ENCODE results near the gene BEX5. TPM values are rescaled to one million over a fixed set of nuclear protein-coding genes. Genes with fewer than 3 reads are reported as not detected.
"Not testable (repeated sequence)": the region's sequence is repeated elsewhere in the genome, so short reads cannot be mapped to it uniquely, and the experiment has no call there.

Gene BEX5
- total RNA-seq = 1 to 10 TPM; 3.7 to 4.5 TPM

DNA sequence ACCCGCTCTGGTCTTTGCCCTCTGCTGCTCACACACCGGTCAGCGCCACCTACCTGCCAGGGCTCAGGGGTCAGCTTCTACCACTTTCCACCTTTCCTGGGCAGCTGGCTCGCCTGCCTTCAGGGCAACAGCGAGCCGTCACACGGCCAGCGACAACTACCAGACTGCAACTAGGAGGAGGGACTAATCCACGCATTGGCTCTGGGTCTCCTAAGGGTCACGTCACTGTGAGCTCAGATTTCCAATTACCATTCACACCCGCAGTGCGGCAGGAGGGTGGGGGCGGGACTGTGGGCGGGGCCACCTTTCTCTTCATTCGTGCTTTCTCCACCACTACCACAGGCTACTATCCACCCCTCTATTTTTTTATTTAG lies at the start of gene BEX5:
Gene BEX5, minus strand, starts transcription at position 172 of the 374 bp plus-strand sequence. CDS start 1,712 bp downstream, outside the sequence.
- H3K27ac Mint-ChIP-seq = peak within 1 kb of the TSS; percentile 82
- H3K27me3 Mint-ChIP-seq = peaks cover 13% of the 10 kb centered on the region
- DNase-seq = peak; percentile 43
- H3K36me3 Mint-ChIP-seq = no peaks in the 10 kb centered on the region
- peaks cover 9% of the 10 kb centered on the region for H3K4me1 Mint-ChIP-seq
- peak within 1 kb of the TSS; percentile 95 for H3K4me3 Mint-ChIP-seq
- H3K9me3 Mint-ChIP-seq = no peaks in the 10 kb centered on the region

DNA sequence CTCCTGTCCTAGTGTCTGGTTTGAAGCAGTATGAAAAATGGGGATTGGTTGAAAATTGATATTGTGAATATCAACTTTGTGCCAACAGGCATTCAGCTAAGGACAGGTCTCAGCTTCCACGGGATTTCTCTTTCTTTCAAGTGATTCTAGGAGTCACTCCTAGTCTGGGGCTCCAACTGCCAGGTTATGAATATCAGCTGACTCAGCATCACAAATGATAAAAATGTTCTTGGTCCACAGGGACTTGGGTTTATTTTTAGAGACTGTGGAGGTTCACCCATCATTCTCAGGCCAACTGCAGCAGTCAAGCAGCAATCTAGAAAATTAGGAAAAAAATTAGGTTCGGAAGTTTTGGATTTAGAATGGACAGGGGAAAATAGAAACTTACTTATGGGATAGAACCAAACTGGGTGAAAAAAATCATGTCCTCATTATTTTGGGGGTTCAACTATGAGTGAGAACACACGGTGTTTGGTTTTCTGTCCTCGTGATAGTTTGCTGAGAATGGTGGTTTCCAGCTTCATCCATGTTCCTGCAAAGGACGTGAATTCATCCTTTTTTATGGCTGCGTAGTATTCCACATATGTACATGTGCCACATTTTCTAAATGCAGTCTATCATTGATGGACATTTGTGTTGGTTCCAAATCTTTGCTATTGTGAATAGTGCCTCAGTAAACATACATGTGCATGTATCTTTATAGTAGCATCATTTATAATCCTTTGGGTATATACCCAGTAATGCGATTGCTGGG lies 30.4 kb upstream of the BEX5 start:
- no peak for DNase-seq
- Mint-ChIP-seq H3K4me3 (no peak overlapping the region), H3K27ac (no peak overlapping the region), H3K36me3 (no peaks in the 10 kb centered on the region), H3K9me3 (peaks cover 5% of the 10 kb centered on the region), H3K27me3 (no peaks in the 10 kb centered on the region), H3K4me1 (no peaks in the 10 kb centered on the region)

DNA sequence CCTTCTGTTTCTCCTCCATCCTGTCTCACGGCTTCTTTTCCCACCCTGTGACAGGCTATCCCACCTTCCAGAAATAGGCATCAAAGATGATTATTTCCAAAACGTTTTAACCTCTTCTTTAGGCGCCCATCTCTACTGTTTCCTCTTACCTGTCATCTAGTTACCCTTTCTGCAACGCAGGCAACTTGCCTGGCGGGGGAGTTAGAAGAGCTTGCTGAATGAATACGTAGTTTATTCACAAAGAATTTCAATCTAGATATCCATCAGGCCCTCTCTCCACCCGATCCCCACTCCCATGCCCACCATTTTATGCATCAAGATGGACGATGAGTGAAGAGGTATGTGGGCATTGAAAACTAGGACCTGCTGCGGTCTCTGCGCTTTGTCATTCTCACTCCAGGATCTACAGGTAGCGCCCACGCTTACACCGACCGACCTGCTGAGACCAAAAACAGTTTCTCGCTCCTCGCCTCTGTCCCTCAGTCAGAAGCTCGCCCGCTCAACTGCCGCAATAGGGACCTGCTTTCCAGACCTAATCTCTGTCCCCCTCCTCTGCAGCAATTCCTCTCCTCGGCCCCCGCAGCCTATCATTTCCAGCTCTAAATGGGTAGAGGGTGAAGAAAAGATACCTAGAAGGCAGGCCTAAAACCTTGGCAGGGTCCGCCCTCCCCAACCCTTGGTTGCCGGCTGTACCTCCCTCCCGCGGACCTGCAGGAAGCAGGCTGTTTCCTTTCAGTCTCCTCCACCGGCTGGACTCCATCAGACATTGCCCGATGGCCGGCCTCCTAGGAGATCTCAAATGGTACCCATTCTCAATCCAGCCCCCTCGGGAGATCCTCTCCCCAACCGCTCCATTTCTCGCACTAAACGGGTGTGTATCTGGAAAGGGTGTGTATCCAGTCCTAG lies 624 bp downstream of the BEX5 start:
- Mint-ChIP-seq H3K27ac (peak overlapping the region; percentile 82), H3K4me1 (peaks cover 9% of the 10 kb centered on the region), H3K4me3 (peak overlapping the region; percentile 95), H3K27me3 (peaks cover 13% of the 10 kb centered on the region), H3K36me3 (no peaks in the 10 kb centered on the region), H3K9me3 (no peaks in the 10 kb centered on the region)
- DNase-seq = peak; percentile 21

DNA sequence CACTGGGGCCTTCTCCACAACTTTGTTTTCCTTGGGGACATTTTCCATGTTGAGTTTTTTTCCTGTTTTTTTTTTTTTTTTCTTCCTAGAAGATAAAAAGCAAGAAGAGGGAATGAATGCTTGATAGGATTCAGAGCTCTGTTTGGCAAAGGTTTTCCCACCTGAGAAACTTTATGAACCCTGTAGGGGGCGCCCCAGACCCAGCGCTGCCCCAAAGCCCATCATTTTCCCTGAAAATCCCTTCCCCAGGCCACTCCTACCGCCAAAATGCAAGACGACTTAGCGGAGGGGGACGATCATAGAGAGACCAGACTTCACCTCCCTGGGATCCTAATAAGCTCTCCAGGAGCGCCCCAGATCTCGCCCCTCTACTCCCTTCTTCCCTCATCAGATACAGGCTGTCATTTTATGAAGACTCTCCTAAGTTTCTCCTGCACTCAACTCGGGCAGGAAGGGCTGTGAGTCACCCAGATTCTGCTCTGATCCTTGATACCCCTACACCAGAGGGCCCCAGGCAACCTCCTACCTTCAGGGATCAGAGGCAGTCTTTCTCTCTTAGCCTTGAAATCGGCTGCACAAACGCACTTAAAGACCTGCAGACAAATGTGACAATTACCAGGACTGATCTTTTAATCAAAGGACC lies 1.4 kb downstream of the BEX5 start:
- no peak for DNase-seq
- Mint-ChIP-seq H3K4me1 (peaks cover 9% of the 10 kb centered on the region), H3K36me3 (no peaks in the 10 kb centered on the region), H3K27ac (peak overlapping the region; percentile 62), H3K9me3 (no peaks in the 10 kb centered on the region), H3K4me3 (peak overlapping the region; percentile 95), H3K27me3 (peaks cover 13% of the 10 kb centered on the region)

DNA sequence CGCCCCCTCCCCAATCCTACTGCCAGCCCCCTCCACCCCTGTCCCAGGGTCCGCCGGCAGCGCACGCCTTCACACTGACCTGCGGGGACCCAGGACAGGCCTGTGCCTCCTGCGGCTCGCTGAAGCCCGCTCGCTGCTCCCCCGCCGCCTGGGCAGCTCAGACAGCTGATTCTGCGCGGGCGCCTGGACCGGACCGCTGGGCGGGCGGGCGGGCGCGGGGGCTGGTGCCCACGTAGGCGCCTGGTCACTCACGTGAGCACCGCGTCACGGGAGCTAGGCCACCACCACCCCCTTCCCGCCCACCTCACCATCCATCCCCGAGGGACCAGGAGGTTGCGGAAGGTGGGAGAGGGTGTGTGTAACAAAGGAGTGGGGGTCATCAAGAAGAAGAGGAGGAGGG lies 13.5 kb downstream of the BEX5 start, which contains the start of gene TCEAL6:
Gene TCEAL6, minus strand, starts transcription at position 208 of the 400 bp plus-strand sequence.
- H3K27me3 Mint-ChIP-seq = peaks cover 20% of the 10 kb centered on the region
- H3K4me1 Mint-ChIP-seq, H3K27ac Mint-ChIP-seq, H3K9me3 Mint-ChIP-seq, H3K36me3 Mint-ChIP-seq, H3K4me3 Mint-ChIP-seq, DNase-seq: not testable (repeated sequence)

DNA sequence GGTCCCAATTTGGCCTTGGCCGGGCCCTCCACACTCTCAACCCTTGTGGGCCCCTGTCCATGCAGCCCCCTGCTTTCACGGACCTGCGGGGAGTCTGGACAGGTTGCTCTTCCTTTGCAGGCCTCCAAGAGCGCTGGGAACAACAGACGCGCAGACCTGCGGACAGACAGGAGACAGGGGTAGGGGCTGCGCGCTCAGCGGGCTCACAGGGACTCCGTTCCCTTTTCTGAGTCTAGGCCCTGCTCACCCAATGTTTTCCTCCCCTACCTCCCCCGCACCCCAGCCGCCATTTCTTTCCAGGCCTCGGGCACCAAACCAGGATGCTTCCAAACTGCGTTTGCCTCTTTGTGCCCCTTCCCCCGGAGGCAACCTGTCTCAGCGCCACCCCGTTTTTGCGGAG lies 14.1 kb downstream of the BEX5 start:
- not testable (repeated sequence) for H3K27ac Mint-ChIP-seq, H3K9me3 Mint-ChIP-seq, H3K4me3 Mint-ChIP-seq, DNase-seq, H3K4me1 Mint-ChIP-seq, H3K36me3 Mint-ChIP-seq
- H3K27me3 Mint-ChIP-seq = peaks cover 20% of the 10 kb centered on the region

DNA sequence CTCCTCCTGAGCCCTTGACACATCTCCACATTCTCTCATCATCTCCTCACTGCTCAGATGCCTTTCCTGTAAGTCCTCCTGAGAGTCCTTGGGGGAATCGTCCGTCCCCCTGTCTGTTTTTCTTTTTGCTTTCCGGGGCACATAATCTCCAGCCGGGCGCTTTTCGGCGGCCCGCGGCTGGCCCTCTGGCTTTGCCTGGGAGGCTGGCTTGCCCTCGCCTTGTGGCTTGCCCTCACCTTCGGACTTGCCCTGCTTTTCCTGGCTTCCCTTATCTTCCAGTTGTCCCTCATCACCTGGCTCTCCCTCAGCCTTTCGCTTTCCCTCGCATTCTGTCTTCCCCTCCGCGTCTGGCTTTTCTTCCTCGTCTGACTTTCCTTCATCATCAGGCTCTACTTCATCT lies 14.9 kb downstream of the BEX5 start:
- H3K27ac Mint-ChIP-seq, H3K4me3 Mint-ChIP-seq: not testable (repeated sequence)
- H3K27me3 Mint-ChIP-seq = peaks cover 20% of the 10 kb centered on the region

DNA sequence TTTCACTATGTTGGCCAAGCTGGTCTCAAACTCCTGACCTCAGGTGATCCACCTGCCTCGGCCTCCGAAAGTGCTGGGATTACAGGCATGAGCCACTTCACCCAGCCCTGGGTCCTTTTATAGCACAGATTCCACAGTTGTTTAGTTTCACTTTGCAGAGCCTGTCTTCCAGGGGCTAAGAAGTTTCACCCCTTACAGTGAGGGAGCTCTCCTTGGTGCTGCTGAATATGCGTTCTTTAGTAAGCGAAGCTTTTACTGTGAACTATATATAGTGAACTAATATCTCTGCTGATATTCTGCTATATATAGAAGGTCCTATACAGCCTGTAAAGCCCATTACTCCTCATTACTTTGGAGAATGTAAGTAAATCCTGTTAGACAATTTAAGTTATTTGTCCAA lies 17.7 kb downstream of the BEX5 start:
- no peak overlapping the region for H3K27ac Mint-ChIP-seq
- no peaks in the 10 kb centered on the region for H3K9me3 Mint-ChIP-seq
- H3K4me1 Mint-ChIP-seq = no peaks in the 10 kb centered on the region
- no peak overlapping the region for H3K4me3 Mint-ChIP-seq
- H3K36me3 Mint-ChIP-seq = no peaks in the 10 kb centered on the region
- DNase-seq = no peak
- H3K27me3 Mint-ChIP-seq = peaks cover 19% of the 10 kb centered on the region

More for the DNA sequence above, 14.9 kb downstream of the BEX5 start:
- H3K4me1 Mint-ChIP-seq, DNase-seq, H3K36me3 Mint-ChIP-seq, H3K9me3 Mint-ChIP-seq: not testable (repeated sequence)

DNA sequence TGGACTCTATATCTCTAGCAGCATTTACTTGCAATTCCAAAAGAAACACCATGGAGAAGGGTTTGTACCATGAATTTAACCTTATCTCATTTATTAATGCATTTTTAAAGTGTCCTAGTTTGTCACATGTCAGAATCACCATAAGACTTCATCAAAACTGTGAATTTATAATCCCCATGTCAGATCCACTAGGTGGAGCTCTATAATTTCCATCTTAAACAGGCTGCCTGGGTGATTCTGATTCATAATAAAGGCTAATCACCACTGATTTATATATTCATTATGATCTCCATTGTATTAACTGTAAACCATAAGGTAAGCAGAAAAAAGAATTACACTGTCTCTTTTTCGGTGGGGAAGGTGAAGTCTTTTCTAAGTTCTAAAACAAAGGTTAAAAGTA lies 26.3 kb downstream of the BEX5 start:
- no peaks in the 10 kb centered on the region for H3K9me3 Mint-ChIP-seq
- no peak overlapping the region for H3K4me3 Mint-ChIP-seq
- no peaks in the 10 kb centered on the region for H3K36me3 Mint-ChIP-seq
- H3K4me1 Mint-ChIP-seq = peaks cover 2% of the 10 kb centered on the region
- no peak for DNase-seq
- H3K27me3 Mint-ChIP-seq = peaks cover 34% of the 10 kb centered on the region
- H3K27ac Mint-ChIP-seq = no peak overlapping the region

DNA sequence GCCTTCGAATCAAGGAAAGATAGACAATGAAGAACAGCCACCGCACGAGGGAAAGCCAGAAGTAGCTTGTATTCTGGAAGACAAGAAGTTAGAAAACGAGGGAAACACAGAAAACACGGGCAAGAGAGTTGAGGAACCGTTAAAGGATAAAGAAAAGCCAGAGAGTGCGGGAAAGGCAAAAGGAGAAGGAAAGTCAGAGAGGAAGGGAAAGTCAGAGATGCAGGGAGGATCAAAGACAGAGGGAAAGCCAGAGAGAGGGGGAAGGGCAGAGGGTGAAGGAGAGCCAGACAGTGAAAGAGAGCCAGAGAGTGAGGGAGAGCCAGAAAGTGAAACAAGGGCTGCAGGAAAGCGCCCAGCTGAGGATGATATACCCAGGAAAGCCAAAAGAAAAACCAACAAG lies 28.9 kb downstream of the BEX5 start:
- H3K9me3 Mint-ChIP-seq = no peaks in the 10 kb centered on the region
- no peak overlapping the region for H3K4me3 Mint-ChIP-seq
- H3K36me3 Mint-ChIP-seq = no peaks in the 10 kb centered on the region
- peaks cover 2% of the 10 kb centered on the region for H3K4me1 Mint-ChIP-seq
- DNase-seq = no peak
- H3K27ac Mint-ChIP-seq = no peak overlapping the region
- peaks cover 34% of the 10 kb centered on the region for H3K27me3 Mint-ChIP-seq

DNA sequence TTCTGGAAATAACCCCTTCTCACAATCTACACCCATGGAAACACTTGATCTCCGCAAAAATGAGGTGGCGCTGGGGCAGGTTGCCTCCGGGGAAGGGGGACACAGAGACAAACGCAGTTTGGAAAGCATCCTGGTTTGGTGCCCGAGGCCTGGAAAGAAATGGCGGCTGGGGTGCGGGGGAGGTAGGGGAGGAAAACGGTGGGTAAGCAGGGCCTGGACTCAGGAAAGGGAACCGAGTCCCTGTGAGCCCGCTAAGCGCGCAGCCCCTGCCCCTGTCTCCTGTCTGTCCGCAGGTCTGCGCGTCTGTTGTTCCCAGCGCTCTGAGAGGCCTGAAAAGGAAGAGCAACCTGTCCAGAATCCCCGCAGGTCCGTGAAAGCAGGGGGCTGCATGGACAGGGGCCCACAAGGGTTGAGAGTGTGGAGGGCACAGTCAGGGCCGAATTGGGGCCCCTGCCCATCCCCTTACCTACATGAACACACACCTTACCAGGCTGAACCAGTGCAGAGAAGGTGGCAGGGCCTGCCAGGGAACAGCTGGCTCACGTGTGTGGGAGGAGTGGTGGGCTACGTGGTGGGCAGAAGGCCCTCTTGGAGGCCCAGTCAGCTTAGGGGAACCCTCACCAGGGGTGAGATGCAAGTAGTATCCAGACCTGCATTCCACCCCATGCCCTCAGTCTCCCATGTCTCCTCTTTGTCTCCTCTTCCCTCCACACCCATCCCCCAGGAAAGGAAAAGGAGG lies 29.5 kb downstream of the BEX5 start:
- H3K4me3 Mint-ChIP-seq = peak overlapping the region; percentile 45
- H3K36me3 Mint-ChIP-seq = not testable (repeated sequence)

DNA sequence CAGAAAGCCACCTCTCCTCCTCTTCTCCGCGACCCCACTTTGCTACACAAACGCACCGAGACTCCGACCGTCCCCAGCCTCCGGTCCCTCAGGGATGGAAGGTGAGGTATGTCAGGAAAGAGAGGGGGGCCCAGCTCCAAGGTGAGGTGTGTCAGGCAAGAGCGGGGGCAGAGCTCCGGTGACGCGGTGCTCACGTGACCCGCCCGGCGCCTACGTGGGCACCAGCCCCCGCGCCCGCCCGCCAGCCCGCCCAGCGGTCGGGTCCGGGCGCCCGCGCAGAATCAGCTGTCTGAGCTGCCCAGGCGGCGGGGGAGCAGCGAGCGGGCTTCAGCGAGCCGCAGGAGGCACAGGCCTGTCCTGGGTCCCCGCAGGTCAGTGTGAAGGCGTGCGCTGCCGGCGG lies 30.3 kb downstream of the BEX5 start, which contains the start of gene TCEAL2:
Gene TCEAL2, plus strand, starts transcription at position 244 of the 400 bp plus-strand sequence. CDS start 1,152 bp downstream, outside the sequence.
- H3K4me1 Mint-ChIP-seq, H3K9me3 Mint-ChIP-seq, H3K36me3 Mint-ChIP-seq, H3K27ac Mint-ChIP-seq: not testable (repeated sequence)
- Mint-ChIP-seq H3K27me3 (peaks cover 30% of the 10 kb centered on the region), H3K4me3 (peak within 1 kb of the TSS; percentile 61)
- peak; percentile 10 for DNase-seq

More for the DNA sequence above, 29.5 kb downstream of the BEX5 start:
- not testable (repeated sequence) for DNase-seq, H3K27ac Mint-ChIP-seq, H3K4me1 Mint-ChIP-seq, H3K9me3 Mint-ChIP-seq
- peaks cover 34% of the 10 kb centered on the region for H3K27me3 Mint-ChIP-seq

DNA sequence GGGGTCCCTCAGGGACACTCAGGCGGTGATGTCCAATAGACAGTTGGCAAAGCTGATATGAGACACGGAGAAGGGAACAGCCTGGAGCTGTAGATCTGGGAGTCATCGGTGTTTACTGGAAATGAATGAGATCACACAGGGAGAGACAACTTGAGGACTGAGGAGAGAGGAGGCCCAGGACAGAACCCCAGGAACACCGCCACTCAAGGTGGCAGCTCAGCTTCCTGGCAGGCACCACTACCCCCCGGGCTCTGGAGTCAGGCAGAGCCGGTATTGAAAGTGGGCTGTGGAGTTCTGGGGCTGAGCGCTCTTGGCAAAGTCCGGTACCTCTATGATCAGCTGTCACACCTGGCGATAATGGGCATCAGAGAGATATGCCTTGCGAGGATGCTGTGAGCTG lies 30.8 kb downstream of the BEX5 start:
- not testable (repeated sequence) for DNase-seq, H3K4me1 Mint-ChIP-seq, H3K27ac Mint-ChIP-seq, H3K9me3 Mint-ChIP-seq, H3K36me3 Mint-ChIP-seq
- peak overlapping the region; percentile 57 for H3K4me3 Mint-ChIP-seq
- H3K27me3 Mint-ChIP-seq = peaks cover 30% of the 10 kb centered on the region

DNA sequence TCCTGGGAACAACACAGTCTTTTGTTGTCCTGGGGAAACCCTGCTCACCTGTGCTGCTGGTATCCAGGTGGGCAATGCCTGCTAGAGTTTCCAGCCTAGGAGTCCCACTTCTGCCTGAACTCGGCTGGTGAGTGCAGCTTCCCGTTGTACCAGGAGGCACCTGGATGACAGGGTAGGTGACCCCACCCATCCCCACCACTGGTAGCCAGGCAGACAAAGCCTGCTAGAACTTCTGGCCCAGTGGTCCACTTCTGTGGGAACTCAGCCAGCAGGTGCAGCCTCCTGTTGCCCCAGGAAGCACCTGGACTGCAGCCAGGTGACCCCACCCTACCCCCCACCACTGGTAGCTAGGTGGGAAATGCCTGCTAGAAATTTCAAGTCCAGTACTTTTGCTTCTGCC lies 40.0 kb downstream of the BEX5 start:
- Mint-ChIP-seq H3K27ac (no peak overlapping the region), H3K27me3 (peaks cover 14% of the 10 kb centered on the region), H3K4me3 (no peak overlapping the region), H3K9me3 (peaks cover 3% of the 10 kb centered on the region), H3K4me1 (no peaks in the 10 kb centered on the region), H3K36me3 (no peaks in the 10 kb centered on the region)
- no peak for DNase-seq
